HEK293 (cell line): Measurements from ENCODE around the gene BCL7C.

ENCODE experiments used
- CTCF ChIA-PET: fragments of 350-600 bp; formaldehyde crosslinking; extraction: SDS; loops from one replicate; lab custom pipeline; 2021; ENCODE audit warnings: antibody characterized with exemption; lab: Yijun Ruan, JAX
- POLR2A ChIA-PET: fragments of 300-600 bp; formaldehyde crosslinking; extraction: SDS; loops from one replicate; lab custom pipeline; 2020; ENCODE audit warnings: antibody characterized with exemption, inconsistent platforms; lab: Yijun Ruan, JAX
- H3K27ac ChIP-seq: fragments of 200-500 bp; sonication (Bioruptor generic); 2 replicates; pipeline ENCODE4 v1.5.1; 2014; ENCODE audit warnings: low read depth, low read length, control low read depth, inconsistent platforms; ENCODE audit errors: extremely low read depth
- H3K36me3 ChIP-seq, 2 experiments: fragments of 200-500 bp in 1 of 2; sonication (Bioruptor generic) in 1 of 2; 1 replicate in 1 of 2; 2 replicates in 1 of 2; pipeline ENCODE4 v1.5.1; 2014 to 2017; ENCODE audit warnings: inconsistent platforms in 2 of 2, low read length in 2 of 2; ENCODE audit not compliant: control insufficient read depth in 2 of 2, insufficient read depth in 1 of 2
- H3K4me1 ChIP-seq: fragments of 200-500 bp; sonication (Bioruptor generic); 2 replicates; pipeline ENCODE4 v1.5.1; 2014; ENCODE audit warnings: mild to moderate bottlenecking, low read length, inconsistent platforms; ENCODE audit not compliant: control insufficient read depth, insufficient read depth
- H3K4me3 ChIP-seq: 2 replicates; pipeline ENCODE4 v1.5.1; 2011; ENCODE audit warnings: low read depth, mild to moderate bottlenecking, control low read depth, low read length, moderate library complexity
- H3K9me3 ChIP-seq: fragments of 200-500 bp; sonication (Bioruptor generic); 2 replicates; pipeline ENCODE4 v1.5.1; 2014; ENCODE audit warnings: low read depth, low read length, inconsistent platforms; ENCODE audit not compliant: control insufficient read depth, insufficient read depth
- AEBP2 ChIP-seq: fragments of 450-650 bp; formaldehyde crosslinking; IDR thresholded peaks from 2 replicates; pipeline ENCODE4 v1.5.1; 2016; ENCODE audit warnings: missing biosample characterization, missing genetic modification characterization, borderline replicate concordance
- KLF17 ChIP-seq: fragments of 450-650 bp; formaldehyde crosslinking; IDR thresholded peaks from 2 replicates; pipeline ENCODE4 v1.5.1; 2016; ENCODE audit warnings: missing biosample characterization, missing genetic modification characterization
- KLF8 ChIP-seq: fragments of 450-650 bp; formaldehyde crosslinking; IDR thresholded peaks from 2 replicates; pipeline ENCODE4 v1.5.1; 2016; ENCODE audit warnings: missing biosample characterization, missing genetic modification characterization
- SCRT2 ChIP-seq: fragments of 450-650 bp; formaldehyde crosslinking; IDR thresholded peaks from 2 replicates; pipeline ENCODE4 v1.5.1; 2016; ENCODE audit warnings: missing biosample characterization, missing genetic modification characterization
- TCF7L2 ChIP-seq: IDR thresholded peaks from 2 replicates; pipeline ENCODE4 v1.6.1; 2011; ENCODE audit warnings: low read depth, mild to moderate bottlenecking, inconsistent platforms, low read length, moderate library complexity, borderline replicate concordance
- ZBTB8A ChIP-seq: fragments of 450-650 bp; formaldehyde crosslinking; IDR thresholded peaks from 2 replicates; pipeline ENCODE4 v1.5.1; 2016; ENCODE audit warnings: missing biosample characterization, missing genetic modification characterization
- ZNF24 ChIP-seq: fragments of 450-650 bp; formaldehyde crosslinking; IDR thresholded peaks from 2 replicates; pipeline ENCODE4 v1.5.1; 2016; ENCODE audit warnings: missing biosample characterization, missing genetic modification characterization
- ZNF248 ChIP-seq: fragments of 450-650 bp; formaldehyde crosslinking; IDR thresholded peaks from 2 replicates; pipeline ENCODE4 v1.5.1; 2017; ENCODE audit warnings: missing biosample characterization, missing genetic modification characterization
- ZNF366 ChIP-seq: fragments of 450-650 bp; formaldehyde crosslinking; conservative IDR thresholded peaks from 2 replicates; pipeline ENCODE4 v1.5.1; 2016; ENCODE audit warnings: missing biosample characterization, missing genetic modification characterization
- ZNF391 ChIP-seq: fragments of 450-650 bp; formaldehyde crosslinking; IDR thresholded peaks from 2 replicates; pipeline ENCODE4 v1.5.1; 2016; ENCODE audit warnings: low read depth, missing biosample characterization, missing genetic modification characterization, borderline replicate concordance
- ZNF514 ChIP-seq: fragments of 450-650 bp; formaldehyde crosslinking; IDR thresholded peaks from 2 replicates; pipeline ENCODE4 v1.5.1; 2016; ENCODE audit warnings: missing biosample characterization, missing genetic modification characterization
- ZNF521 ChIP-seq: fragments of 450-650 bp; formaldehyde crosslinking; IDR thresholded peaks from 2 replicates; pipeline ENCODE4 v1.5.1; 2017; ENCODE audit warnings: missing biosample characterization, mild to moderate bottlenecking, missing genetic modification characterization
- ZNF544 ChIP-seq: fragments of 450-650 bp; formaldehyde crosslinking; IDR thresholded peaks from 2 replicates; pipeline ENCODE4 v1.5.0; 2017; ENCODE audit warnings: missing biosample characterization, missing genetic modification characterization
- ZNF549 ChIP-seq: fragments of 450-650 bp; IDR thresholded peaks from 2 replicates; pipeline ENCODE4 v1.5.1; 2018; ENCODE audit warnings: missing biosample characterization, missing genetic modification characterization, mild to moderate bottlenecking, inconsistent platforms, moderate library complexity
- ZNF664 ChIP-seq: fragments of 450-650 bp; formaldehyde crosslinking; IDR thresholded peaks from 2 replicates; pipeline ENCODE4 v1.5.1; 2016; ENCODE audit warnings: missing biosample characterization, missing genetic modification characterization

BCL7C gene

GRCh38 chr16:30841332-30841731, 52.5 kb downstream of the BCL7C start:
- Histone ChIP-seq H3K4me3 (no peak overlapping the region), H3K36me3 (no peaks in the 10 kb centered on the region), H3K27ac (no peak overlapping the region), H3K9me3 (no peaks in the 10 kb centered on the region), H3K4me1 (no peaks in the 10 kb centered on the region)
- ChIA-PET CTCF (no interaction called here), POLR2A (interaction anchor here (1.0 kb wide), 1 partner anchor 48 kb away, joined by 9 read pairs; no protein-coding TSS in a partner anchor)
- TF ChIP-seq ZNF514 (tag by site-specific recombination) = 0 out of 2 replicates have a peak, but pooled peaks have one; percentile 38
- no peak for TF ChIP-seq ZNF391 (tag by site-specific recombination)
- TF ChIP-seq ZNF544 (tag by site-specific recombination) = peak; percentile 99

GRCh38 chr16:30840611-30841010, 53.3 kb downstream of the BCL7C start:
- H3K4me3 ChIP-seq = no peak overlapping the region
- no peak for TF ChIP-seq AEBP2 (tag by site-specific recombination)
- no peak for TF ChIP-seq ZBTB8A (tag by site-specific recombination)
- no peak for TF ChIP-seq KLF17
- no peak for TF ChIP-seq ZNF366 (tag by site-specific recombination)
- no peak for TF ChIP-seq ZNF248
- no peak for TF ChIP-seq ZNF664
- TF ChIP-seq ZNF549 (tag by site-specific recombination) = no peak
- TF ChIP-seq ZNF521 = no peak
- TF ChIP-seq KLF8 (tag by site-specific recombination) = no peak
- POLR2A ChIA-PET = interaction anchor here (0.7 kb wide), 1 partner anchor 21 kb away, joined by 7 read pairs; no protein-coding TSS in a partner anchor
- CTCF ChIA-PET = interaction anchor here (1.4 kb wide), 1 partner anchor 17 kb away, joined by 4 read pairs; no protein-coding TSS in a partner anchor
- no peak overlapping the region for H3K27ac ChIP-seq
- H3K4me1 ChIP-seq = no peaks in the 10 kb centered on the region
- no peaks in the 10 kb centered on the region for H3K9me3 ChIP-seq
- H3K36me3 ChIP-seq = no peaks in the 10 kb centered on the region

GRCh38 chr16:30839523-30840227, 54.2 kb downstream of the BCL7C start:
- TF ChIP-seq TCF7L2 = no peak
- peak; percentile 71; the same call in 1 of the 2 replicates for TF ChIP-seq SCRT2
- TF ChIP-seq ZNF24 (tag by site-specific recombination) = no peak
- ChIA-PET POLR2A (interaction anchor here (0.6 to 1.7 kb wide), 4 partner anchors 20 to 45 kb away, joined by 3 to 7 read pairs (median 4); no protein-coding TSS in a partner anchor), CTCF (interaction anchor here (1.1 to 2.2 kb wide), 5 partner anchors 16 to 95 kb away, joined by 3 to 11 read pairs (median 7); no protein-coding TSS in a partner anchor)
- Histone ChIP-seq H3K9me3 (no peaks in the 10 kb centered on the region), H3K36me3 (no peaks in the 10 kb centered on the region), H3K4me1 (no peaks in the 10 kb centered on the region), H3K4me3 (no peak overlapping the region), H3K27ac (no peak overlapping the region)
